GM18505 (cell line): ENCODE data around the gene HAUS2.

Experiments used
- ATAC-seq: cut with Tn5 transposase; IDR thresholded peaks from one replicate; pipeline ENCODE4 v1.9.1; 2021; ENCODE audit not compliant: unreplicated experiment
- POLR2A ChIP-seq: IDR thresholded peaks from 4 replicates; pipeline ENCODE4 v1.6.1; 2011; ENCODE audit warnings: borderline replicate concordance; ENCODE audit not compliant: insufficient read depth, insufficient read length; ENCODE audit errors: extremely low read depth

The HAUS2 gene

DNA sequence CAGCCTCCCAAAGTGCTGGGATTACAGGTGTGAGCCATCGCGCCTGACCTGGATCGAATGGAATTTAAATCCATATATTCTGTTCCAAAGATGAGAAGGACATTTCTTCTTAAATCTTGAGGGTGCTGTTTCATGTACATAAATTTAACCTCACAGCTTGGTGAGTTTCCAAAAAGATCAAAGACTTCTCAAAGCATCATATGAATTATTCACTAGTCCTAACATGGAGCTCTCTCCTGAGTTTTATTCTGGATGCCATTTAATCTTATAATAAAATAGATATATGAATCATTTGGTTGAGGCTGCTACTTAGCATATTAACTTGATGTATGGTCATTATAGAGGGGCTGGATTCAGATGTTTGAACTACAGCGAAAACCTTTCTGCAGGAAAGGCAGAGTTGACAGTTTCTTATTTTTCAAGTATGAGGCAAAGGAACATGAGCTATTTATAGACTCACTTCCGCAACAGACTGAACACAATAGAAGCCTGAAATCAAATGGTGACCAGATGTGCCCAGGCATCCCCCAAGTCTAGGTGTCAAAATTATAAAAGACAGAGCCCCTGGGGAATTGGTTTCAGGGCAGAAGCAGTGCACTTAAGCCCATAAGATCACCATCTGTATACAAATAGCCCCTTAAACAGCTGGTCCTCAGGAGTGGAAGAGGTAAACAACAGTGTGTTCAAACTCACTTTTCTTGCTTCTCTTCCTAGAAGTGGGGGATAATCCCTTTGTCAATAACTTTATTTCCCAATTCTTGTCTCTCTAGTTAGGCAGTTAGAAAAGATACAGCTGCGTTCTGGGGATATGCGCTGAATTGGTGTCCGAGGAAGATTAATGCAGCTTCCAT lies 56.5 kb downstream of the HAUS2 start:
- no peak for TF ChIP-seq POLR2A
- no peak for ATAC-seq

DNA sequence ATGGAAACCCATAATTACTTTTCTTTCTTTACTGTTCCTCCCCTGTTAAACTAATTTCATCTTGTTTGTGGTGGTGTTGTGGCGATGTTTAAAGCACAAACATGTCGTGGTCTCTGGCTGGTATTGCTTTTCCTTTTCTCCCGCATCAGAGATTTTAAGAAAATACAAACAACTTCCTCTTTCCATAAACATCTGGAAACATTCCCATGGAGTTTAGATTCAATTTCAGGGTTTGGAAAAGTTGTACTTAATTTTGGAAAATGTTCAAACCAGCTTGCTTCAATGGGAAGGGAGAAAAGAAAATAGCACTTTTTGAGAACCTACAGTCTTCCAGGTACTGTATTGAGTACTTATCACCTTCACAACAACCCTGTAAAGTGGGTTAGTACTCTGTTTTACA lies 57.2 kb downstream of the HAUS2 start:
- ATAC-seq: no peak
- TF ChIP-seq POLR2A: no peak

DNA sequence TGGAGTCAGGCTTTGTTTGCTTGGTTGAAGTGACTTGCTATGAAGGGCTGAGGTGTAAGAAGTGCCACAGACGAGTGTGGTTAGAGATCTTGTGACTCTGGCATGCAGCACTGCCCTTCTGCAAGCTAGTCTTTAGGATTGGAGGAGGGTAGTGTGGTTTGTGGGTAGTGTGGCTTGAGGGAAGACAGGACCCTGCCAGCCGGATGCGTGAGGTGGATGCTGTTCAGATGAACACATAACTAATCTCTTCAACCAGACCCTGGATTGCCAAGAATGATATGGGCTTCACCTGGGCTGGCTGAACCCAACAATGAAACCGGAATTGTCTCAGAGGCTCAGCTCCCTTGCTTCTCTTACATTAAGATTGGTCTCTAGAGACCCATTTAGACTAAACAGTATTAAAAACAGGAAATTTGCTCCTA lies 59.5 kb downstream of the HAUS2 start:
- TF ChIP-seq POLR2A: no peak
- peak; percentile 44 for ATAC-seq

DNA sequence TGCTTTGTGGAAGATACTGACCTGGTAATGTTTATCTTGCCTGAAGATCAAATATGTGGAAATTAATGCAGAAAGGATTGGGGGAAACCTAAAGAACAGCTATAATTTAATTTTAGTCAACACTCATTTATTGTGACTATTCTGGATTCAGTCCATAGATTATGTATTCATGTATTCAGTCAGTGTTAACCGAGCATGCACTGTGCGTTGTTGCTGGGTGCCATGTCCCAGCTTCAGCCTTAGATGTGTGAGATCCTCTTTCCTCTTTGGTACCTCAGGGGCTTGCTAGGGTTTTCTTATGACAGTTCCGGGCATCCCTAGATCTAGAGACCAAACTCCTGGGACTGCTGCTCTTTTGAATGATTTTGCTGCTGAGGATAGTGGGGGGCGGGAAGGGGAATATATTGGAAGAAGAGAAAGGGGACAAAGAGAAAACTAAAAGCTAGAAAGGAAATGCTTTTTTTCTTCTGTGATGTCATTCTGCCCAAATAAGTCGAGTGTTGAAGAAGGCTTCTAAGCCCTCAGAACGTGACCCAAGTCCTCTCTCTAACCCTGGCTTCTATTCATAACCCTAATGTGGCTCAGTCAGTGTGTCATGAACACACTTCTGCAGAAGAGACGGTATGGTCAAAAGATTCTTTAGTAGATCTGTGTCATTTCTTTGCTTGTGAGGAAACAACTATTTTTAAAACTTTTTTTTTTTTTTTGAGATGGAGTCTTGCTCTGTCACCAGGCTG lies 60.3 kb downstream of the HAUS2 start:
- TF ChIP-seq POLR2A: no peak
- no peak for ATAC-seq

DNA sequence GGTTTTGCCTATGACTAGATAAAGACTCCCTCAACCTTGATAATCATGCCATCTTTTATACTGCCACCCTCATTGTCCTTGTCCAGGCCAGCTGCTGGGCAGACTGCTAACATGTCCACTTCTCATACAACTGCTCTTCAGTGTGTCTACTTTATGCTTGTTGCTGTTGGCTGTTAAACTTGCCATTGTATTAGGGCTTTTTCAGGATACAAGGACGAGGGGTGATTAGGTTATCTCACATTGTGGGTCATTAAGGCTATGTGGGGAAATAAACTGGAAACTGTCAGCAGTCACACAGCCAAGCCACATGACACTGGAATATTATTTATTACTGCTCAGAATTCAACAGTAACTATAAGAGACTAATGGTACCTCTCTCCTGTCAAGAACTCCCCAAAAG lies 62.9 kb downstream of the HAUS2 start:
- ATAC-seq: no peak
- no peak for TF ChIP-seq POLR2A

DNA sequence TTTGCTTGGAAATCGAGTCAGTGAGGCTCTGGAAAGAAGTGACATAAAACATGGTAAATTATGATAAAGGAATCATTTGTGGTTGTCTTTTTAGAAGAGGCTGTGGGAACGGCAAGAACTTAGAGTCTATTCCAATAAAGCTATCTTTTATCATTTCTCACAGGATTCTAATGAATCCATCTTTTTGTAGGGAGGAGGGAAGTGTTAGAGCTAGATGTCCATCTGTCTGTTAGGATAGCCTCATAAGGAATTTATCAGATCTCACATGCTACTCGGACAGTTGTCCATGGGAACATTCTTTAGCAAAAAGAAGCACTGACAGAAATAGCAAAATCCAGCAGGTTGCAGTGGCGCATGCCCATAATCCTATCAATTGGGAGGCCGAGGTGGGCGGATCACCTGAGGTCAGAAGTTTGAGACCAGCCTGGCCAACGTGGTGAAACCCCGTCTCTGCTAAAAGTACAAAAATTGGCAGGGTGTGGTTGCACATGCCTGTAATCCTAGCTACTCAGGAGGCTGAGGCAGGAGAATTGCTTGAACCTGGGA lies 63.8 kb downstream of the HAUS2 start:
- ATAC-seq: no peak
- TF ChIP-seq POLR2A: no peak

DNA sequence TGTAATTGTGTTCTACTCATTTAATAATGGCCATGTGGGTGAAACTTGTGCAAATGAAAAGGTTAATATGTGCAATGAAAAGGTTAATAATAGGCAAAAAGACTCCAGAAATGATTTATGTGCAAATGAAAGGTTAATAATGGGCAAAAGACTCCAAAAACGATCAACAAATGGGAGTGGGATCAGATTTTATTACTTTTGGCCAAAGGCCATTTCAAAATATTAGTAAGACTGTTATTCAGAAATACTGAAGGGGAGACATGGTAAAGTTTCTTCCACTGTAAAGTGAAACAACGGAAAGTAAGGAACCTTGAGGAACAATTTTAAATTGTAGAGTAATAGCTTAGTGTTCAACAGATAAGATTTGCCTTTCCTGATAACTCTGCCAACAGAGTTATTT lies 67.5 kb downstream of the HAUS2 start:
- no peak for ATAC-seq
- no peak for TF ChIP-seq POLR2A
